Erythroblast (primary cell): ENCODE results near the gene WDR45B.

Source experiments
- DNase-seq, 2 experiments: peaks; one replicate each; lab custom pipeline; 2025; lab: John Stamatoyannopoulos, UW
- GATA1 ChIP-seq: IDR thresholded peaks from 2 replicates; pipeline ENCODE4 v1.6.1; 2011; ENCODE audit warnings: low read depth, mild to moderate bottlenecking, control low read depth, low read length, moderate library complexity
- POLR2A ChIP-seq: IDR thresholded peaks from 2 replicates; pipeline ENCODE4 v1.6.1; 2011; ENCODE audit warnings: mild to moderate bottlenecking, low read length

WDR45B gene

GRCh38 chr17:82642022-82642421 lies 6.2 kb downstream of the WDR45B start:
- no peak for DNase-seq
- TF ChIP-seq POLR2A (no peak), GATA1 (no peak)

GRCh38 chr17:82640036-82640435 lies 8.2 kb downstream of the WDR45B start:
- no peak for DNase-seq
- TF ChIP-seq GATA1 = no peak
- TF ChIP-seq POLR2A = no peak

GRCh38 chr17:82639628-82640027 lies 8.6 kb downstream of the WDR45B start:
- no peak for TF ChIP-seq GATA1
- TF ChIP-seq POLR2A = no peak
- no peak for DNase-seq

- TF ChIP-seq GATA1 (no peak), POLR2A (no peak)
Measured at GRCh38 chr17:82638183-82638773, 10.0 kb downstream of the WDR45B start.

GRCh38 chr17:82636626-82637598 lies 11.3 kb downstream of the WDR45B start:
- DNase-seq = no peak
- TF ChIP-seq POLR2A (no peak), GATA1 (no peak)

More at GRCh38 chr17:82638183-82638773, 10.0 kb downstream of the WDR45B start:
- no peak for DNase-seq

GRCh38 chr17:82633343-82633742 lies 14.9 kb downstream of the WDR45B start:
- no peak for DNase-seq
- TF ChIP-seq POLR2A = no peak

GRCh38 chr17:82632451-82632850 lies 15.8 kb downstream of the WDR45B start:
- DNase-seq = no peak
- no peak for TF ChIP-seq POLR2A
- TF ChIP-seq GATA1 = no peak

- DNase-seq = no peak
- TF ChIP-seq GATA1 (no peak), POLR2A (no peak)
Measured at GRCh38 chr17:82631544-82631943, 16.7 kb downstream of the WDR45B start.

- TF ChIP-seq POLR2A (no peak), GATA1 (no peak)
- no peak for DNase-seq
Measured at GRCh38 chr17:82630212-82630611, 18.0 kb downstream of the WDR45B start.

GRCh38 chr17:82629748-82630147 lies 18.5 kb downstream of the WDR45B start:
- no peak for DNase-seq

GRCh38 chr17:82627405-82627804 lies 20.8 kb downstream of the WDR45B start:
- DNase-seq = no peak
- TF ChIP-seq POLR2A (no peak), GATA1 (no peak)

More at GRCh38 chr17:82629748-82630147, 18.5 kb downstream of the WDR45B start:
- TF ChIP-seq GATA1 = no peak
- TF ChIP-seq POLR2A = no peak

- no peak for DNase-seq
- no peak for TF ChIP-seq POLR2A
- TF ChIP-seq GATA1 = no peak
Measured at GRCh38 chr17:82623707-82624106, 24.5 kb downstream of the WDR45B start.

- DNase-seq = no peak
- TF ChIP-seq GATA1 = no peak
- no peak for TF ChIP-seq POLR2A
Measured at GRCh38 chr17:82619641-82620040, 28.6 kb downstream of the WDR45B start.

GRCh38 chr17:82619211-82619610 lies 29.0 kb downstream of the WDR45B start:
- DNase-seq = no peak
- no peak for TF ChIP-seq POLR2A
